IMR-90 (cell line): ENCODE measurements around the gene DLG5. TPM values are rescaled to one million over a fixed set of nuclear protein-coding genes. Genes with fewer than 3 reads are reported as not detected.

ENCODE experiments used
- ATAC-seq: fragments of 200-7000 bp; cut with Tn5 transposase; 2 replicates; pipeline ENCODE4 v1.9.1; 2020; ENCODE audit warnings: low read depth, mild to moderate bottlenecking, moderate library complexity
- BruUV-seq: library from RNA; stranded (reverse); fragments of 400-500 nt; replicated peaks from 2 replicates; lab custom pipeline; 2021; lab: Mats Ljungman, UMichigan
- CTCF ChIA-PET: fragments of 300-600 bp; formaldehyde crosslinking; extraction: SDS; loops from one replicate; lab custom pipeline; 2021; ENCODE audit warnings: antibody characterized with exemption; lab: Yijun Ruan, JAX
- POLR2A ChIA-PET: fragments of 300-600 bp; sonication (Branson Sonifier 250); formaldehyde crosslinking; loops from one replicate; lab custom pipeline; 2022; ENCODE audit warnings: antibody characterized with exemption; ENCODE audit not compliant: unreplicated experiment; lab: Charles Lee
- DNase-seq: peaks from one replicate; pipeline ENCODE4 v3.0.0; 2013
- H2AFZ ChIP-seq: replicated peaks from 2 replicates; pipeline ENCODE3; 2013; ENCODE audit warnings: low read length, mild to moderate bottlenecking; ENCODE audit not compliant: poor library complexity
- H2AK5ac ChIP-seq: 2 replicates; pipeline ENCODE4 v1.6.1; 2013; ENCODE audit warnings: low read depth, low read length, inconsistent platforms
- H2AK9ac ChIP-seq: replicated peaks from 2 replicates; pipeline ENCODE3; 2013; ENCODE audit warnings: mild to moderate bottlenecking, low read depth, low read length, moderate library complexity; ENCODE audit not compliant: poor library complexity
- H2BK120ac ChIP-seq: 2 replicates; pipeline ENCODE4 v1.6.1; 2013; ENCODE audit warnings: low read depth, low read length, inconsistent platforms
- H2BK15ac ChIP-seq: 3 replicates; pipeline ENCODE4 v1.6.1; 2013; ENCODE audit warnings: low read depth, low read length, inconsistent platforms
- H2BK20ac ChIP-seq: 2 replicates; pipeline ENCODE4 v1.6.1; 2013; ENCODE audit warnings: low read depth, mild to moderate bottlenecking, inconsistent platforms, low read length, moderate library complexity
- H2BK5ac ChIP-seq: 2 replicates; pipeline ENCODE4 v1.6.1; 2013; ENCODE audit warnings: mild to moderate bottlenecking, low read depth, low read length, inconsistent platforms; ENCODE audit not compliant: poor library complexity, severe bottlenecking
- H3K14ac ChIP-seq: replicated peaks from 2 replicates; pipeline ENCODE4 v1.6.1; 2013; ENCODE audit warnings: low read depth, low read length, inconsistent platforms
- H3K18ac ChIP-seq: 2 replicates; pipeline ENCODE4 v1.6.1; 2013; ENCODE audit warnings: low read depth, low read length, control low read depth
- H3K23ac ChIP-seq: 2 replicates; pipeline ENCODE4 v1.6.1; 2013; ENCODE audit warnings: low read depth, low read length, inconsistent platforms
- H3K27ac ChIP-seq: 2 replicates; pipeline ENCODE4 v1.5.1; 2013; ENCODE audit warnings: mild to moderate bottlenecking, control low read depth, low read length; ENCODE audit not compliant: insufficient read depth
- H3K27me3 ChIP-seq: 2 replicates; pipeline ENCODE4 v1.6.1; 2013; ENCODE audit warnings: low read length; ENCODE audit not compliant: control insufficient read depth, insufficient read depth
- H3K36me3 ChIP-seq: 2 replicates; pipeline ENCODE4 v1.6.1; 2013; ENCODE audit warnings: low read length, mixed read lengths; ENCODE audit not compliant: control insufficient read depth, insufficient read depth
- H3K4ac ChIP-seq: 2 replicates; pipeline ENCODE4 v1.6.1; 2013; ENCODE audit warnings: low read depth, low read length, inconsistent platforms
- H3K4me1 ChIP-seq: 2 replicates; pipeline ENCODE4 v1.6.1; 2013; ENCODE audit warnings: low read length, mixed read lengths; ENCODE audit not compliant: control insufficient read depth, insufficient read depth
- H3K4me2 ChIP-seq: 2 replicates; pipeline ENCODE4 v1.6.1; 2013; ENCODE audit warnings: low read depth, mild to moderate bottlenecking, control low read depth, low read length, moderate library complexity
- H3K4me3 ChIP-seq: 2 replicates; pipeline ENCODE4 v1.5.1; 2013; ENCODE audit warnings: low read depth, mild to moderate bottlenecking, control low read depth, low read length, moderate library complexity; ENCODE audit not compliant: insufficient read depth
- H3K56ac ChIP-seq: 2 replicates; pipeline ENCODE4 v1.6.1; 2013; ENCODE audit warnings: low read length, inconsistent platforms; ENCODE audit not compliant: insufficient read depth; ENCODE audit errors: extremely low read depth
- H3K79me1 ChIP-seq, 2 experiments: 2 replicates each; pipeline ENCODE4 v1.6.1; 2013; ENCODE audit warnings: low read length in 2 of 2, inconsistent platforms in 1 of 2, low read depth in 1 of 2
- H3K9ac ChIP-seq: 2 replicates; pipeline ENCODE4 v1.6.1; 2013; ENCODE audit warnings: low read depth, low read length, control low read depth
- H3K9me1 ChIP-seq: 2 replicates; pipeline ENCODE4 v1.6.1; 2013; ENCODE audit warnings: low read length, inconsistent platforms; ENCODE audit not compliant: insufficient read depth
- H3K9me3 ChIP-seq: 2 replicates; pipeline ENCODE4 v1.6.1; 2013; ENCODE audit warnings: low read length; ENCODE audit not compliant: control insufficient read depth, insufficient read depth
- H4K20me1 ChIP-seq: 2 replicates; pipeline ENCODE4 v1.6.1; 2013; ENCODE audit warnings: low read length, inconsistent platforms; ENCODE audit not compliant: insufficient read depth
- H4K5ac ChIP-seq: 2 replicates; pipeline ENCODE4 v1.6.1; 2013; ENCODE audit warnings: mild to moderate bottlenecking, low read depth, low read length, control low read depth
- H4K8ac ChIP-seq, 2 experiments: 2 replicates each; pipeline ENCODE4 v1.6.1; 2013; ENCODE audit warnings: low read depth in 2 of 2, low read length in 2 of 2, control low read depth in 1 of 2, inconsistent platforms in 1 of 2
- H4K91ac ChIP-seq: 2 replicates; pipeline ENCODE4 v1.6.1; 2013; ENCODE audit warnings: low read depth, low read length, inconsistent platforms; ENCODE audit not compliant: insufficient read depth
- BHLHE40 ChIP-seq: fragments of 150-350 bp; IDR thresholded peaks from 2 replicates; pipeline ENCODE4 v1.6.1; 2016; ENCODE audit warnings: mild to moderate bottlenecking, low read depth, low read length
- CEBPB ChIP-seq: IDR thresholded peaks from 2 replicates; pipeline ENCODE4 v1.6.1; 2012; ENCODE audit warnings: low read depth, low read length, improper control_type of control experiment
- CHD1 ChIP-seq: IDR thresholded peaks from 2 replicates; pipeline ENCODE4 v1.6.1; 2012; ENCODE audit warnings: low read depth, low read length, improper control_type of control experiment
- FOS ChIP-seq: fragments of 150-350 bp; IDR thresholded peaks from 2 replicates; pipeline ENCODE4 v1.6.1; 2016; ENCODE audit warnings: low read depth, low read length
- MAFK ChIP-seq: IDR thresholded peaks from 2 replicates; pipeline ENCODE4 v1.6.1; 2012; ENCODE audit warnings: low read depth, low read length, improper control_type of control experiment
- MAZ ChIP-seq: IDR thresholded peaks from 2 replicates; pipeline ENCODE4 v1.6.1; 2012; ENCODE audit warnings: low read depth, mild to moderate bottlenecking, low read length, improper control_type of control experiment, moderate library complexity, borderline replicate concordance
- NFE2L2 ChIP-seq: fragments of 150-350 bp; IDR thresholded peaks from 2 replicates; pipeline ENCODE4 v1.6.1; 2016; ENCODE audit warnings: low read depth, mild to moderate bottlenecking, low read length
- POLR2A ChIP-seq: IDR thresholded peaks from 2 replicates; pipeline ENCODE4 v1.6.1; 2012; ENCODE audit warnings: mild to moderate bottlenecking, low read depth, low read length
- RAD21 ChIP-seq: IDR thresholded peaks from 2 replicates; pipeline ENCODE4 v1.6.1; 2012; ENCODE audit warnings: low read length, improper control_type of control experiment
- RFX5 ChIP-seq: IDR thresholded peaks from 2 replicates; pipeline ENCODE4 v1.8.0; 2012; ENCODE audit warnings: low read depth, mild to moderate bottlenecking, low read length, moderate library complexity
- WGBS, 2 experiments: methylation state at CpG; one replicate each; pipeline versions ENCODE4 v1.1.5 to v1.1.7; 2013; ENCODE audit warnings: missing lambda C conversion rate in 2 of 2; ENCODE audit not compliant: insufficient read length in 1 of 2; ENCODE audit errors: extremely low coverage in 2 of 2; 5-methylcytosine and 5-hydroxymethylcytosine counted together
- dilution Hi-C: fragments of 300-500 bp; cut with HindIII; formaldehyde crosslinking; loops from one replicate; pipeline ENCODE4 v1.14.3; 2018; ENCODE audit warnings: low sequenced_read_pairs; ENCODE audit not compliant: unreplicated experiment
- in situ Hi-C: fragments of 300-500 bp; cut with MboI; formaldehyde crosslinking; loops from 3 replicates; pipeline ENCODE4 v1.14.3; 2019; ENCODE audit warnings: low sequenced_read_pairs, inconsistent platforms, mixed read lengths
- intact Hi-C: fragments of 100-400 bp; cut with micrococcal nuclease; formaldehyde crosslinking; loops from 2 replicates; pipeline ENCODE4 v1.10.0; 2022
- polyA plus RNA-seq, 3 experiments: library from polyadenylated mRNA; depleted of rRNA; stranded (reverse); fragments of >200 nt; gene quantifications; 2 replicates each; pipeline ENCODE4 v1.2.3, GENCODE V29; 2012; ENCODE audit warnings: low replicate concordance in 1 of 3
- total RNA-seq: library from RNA; depleted of rRNA; stranded (reverse); fragments of >200 nt; gene quantifications from 2 replicates; pipeline ENCODE4 v1.2.3, GENCODE V29; 2012
- TF ChIP-seq, protein P1 (sequence below): fragments of 150-350 bp; IDR thresholded peaks from 2 replicates; pipeline ENCODE4 v1.6.1; 2017; ENCODE audit warnings: mild to moderate bottlenecking, antibody characterized with exemption, low read length, low read depth
- TF ChIP-seq, protein P2 (sequence below): conservative IDR thresholded peaks from 2 replicates; pipeline ENCODE4 v1.5.1; 2012; ENCODE audit warnings: mild to moderate bottlenecking, low read depth, low read length, improper control_type of control experiment

DLG5 gene
- total and polyA plus RNA-seq, 2 of the 4 experiments (the other 2 are of a cell fraction), result 12.7 to 28.7 TPM

DNA sequence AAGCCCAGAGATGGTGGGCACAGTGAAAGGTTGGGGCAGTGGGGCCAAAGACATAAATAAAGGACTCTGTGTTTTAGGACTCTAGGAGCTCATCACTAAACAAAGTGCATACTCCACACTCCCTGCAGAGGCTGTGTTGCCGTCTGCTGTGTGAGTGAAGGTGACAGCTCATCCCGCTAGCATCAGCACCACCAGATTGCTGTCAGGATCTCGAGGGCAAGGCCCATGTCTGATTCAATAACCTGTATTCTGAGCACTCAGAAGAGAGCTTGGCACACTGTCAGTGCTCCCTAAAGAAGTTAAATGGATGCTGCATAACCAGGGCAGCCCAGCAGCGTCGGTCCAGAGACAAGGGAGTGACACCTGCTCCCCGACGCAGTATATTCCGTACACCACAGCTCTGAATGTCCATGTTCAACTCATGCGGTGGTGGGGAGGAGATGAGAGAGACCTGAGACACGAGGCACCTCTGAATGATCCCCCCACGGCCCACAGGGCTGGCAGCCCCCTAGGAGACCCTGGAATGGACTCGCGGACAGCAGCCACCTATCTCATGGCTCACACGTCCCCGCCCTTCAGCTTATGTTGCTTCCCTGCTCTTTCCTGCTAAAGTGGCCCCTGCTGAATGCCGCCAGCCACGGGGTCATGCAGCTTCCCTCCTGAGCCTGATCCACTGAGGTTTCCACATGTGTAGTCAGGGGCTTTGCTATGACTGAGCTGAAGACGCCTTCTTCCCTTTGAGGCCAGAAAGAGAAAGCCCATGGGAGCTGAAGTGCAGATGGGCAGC, 156.3 kb downstream of the DLG5 start:
- BruUV-seq, result no TSS peak
- dilution Hi-C loops (no loop called here), in situ Hi-C loops (no loop called here), intact Hi-C loops (no loop called here)
- Histone ChIP-seq H3K4me3 (no peak overlapping the region), H4K8ac (no peak overlapping the region), H3K79me1 (no peaks in the 10 kb centered on the region), H3K9me1 (peaks cover 7% of the 10 kb centered on the region; the same call in 1 of the 2 replicates), H3K23ac (no peak overlapping the region), H3K14ac (no peak overlapping the region), H3K27me3 (no peaks in the 10 kb centered on the region), H3K36me3 (no peaks in the 10 kb centered on the region), H3K56ac (no peak overlapping the region), H2BK5ac (no peak overlapping the region), H3K27ac (no peak overlapping the region), H2BK120ac (no peak overlapping the region), H3K4ac (no peak overlapping the region), H4K20me1 (no peaks in the 10 kb centered on the region), H4K5ac (no peak overlapping the region), H3K9me3 (no peaks in the 10 kb centered on the region), H3K18ac (no peak overlapping the region), H3K4me1 (peaks cover 6% of the 10 kb centered on the region), H3K9ac (no peak overlapping the region), H2AK5ac (no peak overlapping the region), H3K4me2 (no peak overlapping the region), H2BK20ac (no peak overlapping the region), H2AFZ (no peak overlapping the region), H2BK15ac (no peak overlapping the region), H2AK9ac (no peak overlapping the region), H4K91ac (no peak overlapping the region)
- ATAC-seq (no peak), DNase-seq (no peak)
- ChIA-PET POLR2A (no interaction called here), CTCF (interaction anchor here (1.1 kb wide), 1 partner anchor 14 kb away, joined by 3 read pairs; no protein-coding TSS in a partner anchor)
- WGBS, 2 experiments, result 73% methylated on average over 8 of the region's 18 CpGs; no CpG with 5 or more reads in 1 of the 2 experiments
- no peak for TF ChIP-seq CEBPB
- no peak for TF ChIP-seq RAD21
- TF ChIP-seq NFE2L2, result no peak
- TF ChIP-seq, protein P1, sequence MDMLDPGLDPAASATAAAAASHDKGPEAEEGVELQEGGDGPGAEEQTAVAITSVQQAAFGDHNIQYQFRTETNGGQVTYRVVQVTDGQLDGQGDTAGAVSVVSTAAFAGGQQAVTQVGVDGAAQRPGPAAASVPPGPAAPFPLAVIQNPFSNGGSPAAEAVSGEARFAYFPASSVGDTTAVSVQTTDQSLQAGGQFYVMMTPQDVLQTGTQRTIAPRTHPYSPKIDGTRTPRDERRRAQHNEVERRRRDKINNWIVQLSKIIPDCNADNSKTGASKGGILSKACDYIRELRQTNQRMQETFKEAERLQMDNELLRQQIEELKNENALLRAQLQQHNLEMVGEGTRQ, result no peak
- no peak for TF ChIP-seq BHLHE40
- TF ChIP-seq CHD1, result no peak
- no peak for TF ChIP-seq MAFK
- TF ChIP-seq, protein P2, sequence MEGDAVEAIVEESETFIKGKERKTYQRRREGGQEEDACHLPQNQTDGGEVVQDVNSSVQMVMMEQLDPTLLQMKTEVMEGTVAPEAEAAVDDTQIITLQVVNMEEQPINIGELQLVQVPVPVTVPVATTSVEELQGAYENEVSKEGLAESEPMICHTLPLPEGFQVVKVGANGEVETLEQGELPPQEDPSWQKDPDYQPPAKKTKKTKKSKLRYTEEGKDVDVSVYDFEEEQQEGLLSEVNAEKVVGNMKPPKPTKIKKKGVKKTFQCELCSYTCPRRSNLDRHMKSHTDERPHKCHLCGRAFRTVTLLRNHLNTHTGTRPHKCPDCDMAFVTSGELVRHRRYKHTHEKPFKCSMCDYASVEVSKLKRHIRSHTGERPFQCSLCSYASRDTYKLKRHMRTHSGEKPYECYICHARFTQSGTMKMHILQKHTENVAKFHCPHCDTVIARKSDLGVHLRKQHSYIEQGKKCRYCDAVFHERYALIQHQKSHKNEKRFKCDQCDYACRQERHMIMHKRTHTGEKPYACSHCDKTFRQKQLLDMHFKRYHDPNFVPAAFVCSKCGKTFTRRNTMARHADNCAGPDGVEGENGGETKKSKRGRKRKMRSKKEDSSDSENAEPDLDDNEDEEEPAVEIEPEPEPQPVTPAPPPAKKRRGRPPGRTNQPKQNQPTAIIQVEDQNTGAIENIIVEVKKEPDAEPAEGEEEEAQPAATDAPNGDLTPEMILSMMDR, result no peak
- no peak for TF ChIP-seq FOS
- no peak for TF ChIP-seq RFX5
- no peak for TF ChIP-seq MAZ
- no peak for TF ChIP-seq POLR2A
